ENCODE data around the gene NTPCR.

GRCh38 chr1:232990176-232991128, 40.0 kb downstream of the NTPCR start:
- TF ChIP-seq, protein P1, sequence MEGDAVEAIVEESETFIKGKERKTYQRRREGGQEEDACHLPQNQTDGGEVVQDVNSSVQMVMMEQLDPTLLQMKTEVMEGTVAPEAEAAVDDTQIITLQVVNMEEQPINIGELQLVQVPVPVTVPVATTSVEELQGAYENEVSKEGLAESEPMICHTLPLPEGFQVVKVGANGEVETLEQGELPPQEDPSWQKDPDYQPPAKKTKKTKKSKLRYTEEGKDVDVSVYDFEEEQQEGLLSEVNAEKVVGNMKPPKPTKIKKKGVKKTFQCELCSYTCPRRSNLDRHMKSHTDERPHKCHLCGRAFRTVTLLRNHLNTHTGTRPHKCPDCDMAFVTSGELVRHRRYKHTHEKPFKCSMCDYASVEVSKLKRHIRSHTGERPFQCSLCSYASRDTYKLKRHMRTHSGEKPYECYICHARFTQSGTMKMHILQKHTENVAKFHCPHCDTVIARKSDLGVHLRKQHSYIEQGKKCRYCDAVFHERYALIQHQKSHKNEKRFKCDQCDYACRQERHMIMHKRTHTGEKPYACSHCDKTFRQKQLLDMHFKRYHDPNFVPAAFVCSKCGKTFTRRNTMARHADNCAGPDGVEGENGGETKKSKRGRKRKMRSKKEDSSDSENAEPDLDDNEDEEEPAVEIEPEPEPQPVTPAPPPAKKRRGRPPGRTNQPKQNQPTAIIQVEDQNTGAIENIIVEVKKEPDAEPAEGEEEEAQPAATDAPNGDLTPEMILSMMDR (IDR thresholded peaks at IDR 0.05; ENCODE audit: extremely low read depth in 1 of 2, insufficient read depth in 1 of 2, low read depth in 1 of 2, low read length in 2 of 2): no peak
- no peak for TF ChIP-seq POLR2A (IDR thresholded peaks at IDR 0.05; ENCODE audit: low read depth, low read length)
- no peak for TF ChIP-seq EZH2 (IDR thresholded peaks at IDR 0.05; ENCODE audit: borderline replicate concordance, low read depth, low read length, severe bottlenecking)
